ENCODE results near the gene SMYD1.
"Not testable (repeated sequence)": the region's sequence is repeated elsewhere in the genome, so short reads cannot be mapped to it uniquely, and the experiment has no call there.

SMYD1 gene

DNA sequence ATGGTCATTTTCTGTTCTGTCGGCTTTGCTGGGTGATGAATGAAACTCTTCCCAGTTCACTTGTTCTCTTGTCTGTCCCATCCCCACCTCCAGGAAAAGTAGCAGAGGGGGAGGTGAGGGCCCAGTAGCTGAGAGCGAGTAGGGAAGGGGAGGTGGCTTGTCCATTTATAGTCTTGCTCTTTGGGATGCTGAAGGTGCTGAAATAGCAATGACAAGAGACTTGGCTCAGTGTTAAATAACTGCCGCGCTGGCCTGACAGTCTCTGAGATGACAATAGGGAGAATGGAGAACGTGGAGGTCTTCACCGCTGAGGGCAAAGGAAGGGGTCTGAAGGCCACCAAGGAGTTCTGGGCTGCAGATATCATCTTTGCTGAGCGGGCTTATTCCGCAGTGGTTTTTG lies at the start of gene SMYD1:
TSS of gene SMYD1 (plus strand) at position 228 of the 400 bp plus-strand sequence. CDS start at position 268, 40 bp downstream.
- no peak for DNase-seq

DNA sequence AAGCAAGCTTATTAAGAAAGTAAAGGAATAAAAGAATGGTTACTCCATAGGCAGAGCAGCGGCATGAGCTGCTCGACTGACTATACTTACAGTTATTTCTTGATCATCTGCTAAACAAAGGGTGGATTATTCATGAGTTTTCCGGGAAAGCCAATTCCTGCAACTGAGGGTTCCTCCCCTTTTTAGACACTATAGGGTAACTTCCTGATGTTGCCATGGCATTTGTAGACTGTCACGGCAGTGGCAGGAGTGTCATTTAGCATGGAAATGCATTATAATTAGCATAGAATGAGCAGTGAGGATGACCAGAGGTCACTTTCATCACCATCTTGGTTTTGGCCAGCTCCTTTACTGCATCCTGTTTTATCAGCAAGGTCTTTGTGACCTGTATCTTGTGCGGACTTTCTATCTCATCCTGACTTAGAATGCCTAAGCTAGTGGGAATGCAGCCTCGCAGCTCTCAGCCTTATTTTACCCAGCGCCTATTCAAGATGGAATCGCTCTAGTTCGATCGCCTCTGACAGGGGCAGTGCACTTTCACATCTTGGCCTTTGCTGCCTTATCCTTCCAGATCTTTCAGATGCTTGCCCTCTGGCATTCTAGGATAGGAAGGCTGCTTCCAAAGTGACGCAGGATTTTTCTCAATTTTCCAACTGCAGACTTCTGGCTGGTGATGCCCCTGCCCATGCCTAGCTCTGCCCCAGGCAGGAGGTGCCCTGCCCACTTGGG lies 49.4 kb upstream of the SMYD1 start:
- not testable (repeated sequence) for DNase-seq

DNA sequence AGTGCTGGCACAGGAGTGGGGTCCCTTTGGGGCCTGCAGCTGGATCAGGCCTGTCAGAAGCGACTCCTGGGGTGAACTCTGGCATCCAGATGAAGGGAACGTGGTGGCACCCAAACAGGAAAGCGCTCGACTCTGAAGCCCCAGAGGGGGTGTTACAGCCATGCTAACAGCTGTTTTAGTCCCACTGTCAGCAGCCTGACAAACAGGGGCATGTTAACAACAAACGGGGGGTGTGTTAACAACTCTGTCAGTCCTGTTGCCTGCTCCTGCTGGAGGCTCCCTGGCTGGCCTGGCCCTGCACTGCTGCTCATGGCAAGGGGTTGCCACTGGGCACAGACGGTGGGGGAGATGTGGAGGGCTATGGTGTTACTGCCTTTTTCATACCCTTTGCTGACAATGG lies 48.7 kb upstream of the SMYD1 start:
- DNase-seq = no peak

DNA sequence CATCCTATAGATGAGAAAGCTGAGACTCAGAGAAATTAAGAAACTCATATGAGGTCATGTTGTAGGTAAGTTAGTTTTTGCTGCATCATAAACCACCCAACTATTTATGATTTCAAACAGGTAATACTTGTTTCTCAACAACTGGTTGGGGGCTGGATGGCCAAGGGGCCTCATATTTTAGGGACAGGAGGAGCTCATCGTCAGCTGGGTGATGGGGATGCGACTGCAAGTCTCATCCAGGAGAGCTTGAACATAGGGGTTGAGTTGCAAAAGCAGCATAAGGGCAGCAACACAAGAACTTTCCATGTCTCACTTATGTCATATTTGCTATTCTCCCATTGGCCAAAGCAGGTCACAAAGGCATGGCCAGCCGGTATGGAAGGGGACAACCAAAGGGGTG lies 47.6 kb upstream of the SMYD1 start:
- no peak for DNase-seq

DNA sequence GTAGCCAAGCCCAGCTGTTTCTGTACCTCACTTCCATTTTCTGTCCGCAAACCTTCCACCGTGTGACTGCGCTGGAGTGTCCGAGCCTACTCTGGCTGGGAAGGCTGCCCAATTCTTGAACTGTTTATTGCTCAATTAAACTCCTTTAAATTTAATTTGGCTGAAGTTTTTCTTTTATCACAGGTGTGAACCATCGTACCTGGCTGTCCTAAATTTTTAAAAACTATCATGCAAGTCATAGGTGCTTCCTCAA lies 45.0 kb upstream of the SMYD1 start:
- no peak for DNase-seq

DNA sequence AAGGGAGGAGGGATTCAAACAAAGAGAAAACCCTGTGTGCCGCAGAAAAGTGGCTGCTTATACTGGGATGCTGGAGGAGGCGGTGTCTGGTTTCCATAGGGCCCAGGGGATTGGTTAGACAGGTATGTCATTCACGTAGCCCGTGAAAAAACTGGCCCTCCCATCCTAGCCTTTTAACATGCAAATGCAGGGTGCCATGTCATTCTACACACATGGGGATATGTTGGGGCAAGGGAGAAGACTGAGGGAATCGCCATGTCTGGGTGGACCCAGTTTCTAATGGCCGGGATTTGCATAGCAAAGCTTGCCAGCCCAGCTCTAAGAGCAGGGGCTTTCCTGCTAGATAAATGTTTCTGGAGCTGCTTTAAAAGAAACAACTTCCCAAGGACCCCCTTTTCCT lies 43.1 kb upstream of the SMYD1 start:
- no peak for DNase-seq

DNA sequence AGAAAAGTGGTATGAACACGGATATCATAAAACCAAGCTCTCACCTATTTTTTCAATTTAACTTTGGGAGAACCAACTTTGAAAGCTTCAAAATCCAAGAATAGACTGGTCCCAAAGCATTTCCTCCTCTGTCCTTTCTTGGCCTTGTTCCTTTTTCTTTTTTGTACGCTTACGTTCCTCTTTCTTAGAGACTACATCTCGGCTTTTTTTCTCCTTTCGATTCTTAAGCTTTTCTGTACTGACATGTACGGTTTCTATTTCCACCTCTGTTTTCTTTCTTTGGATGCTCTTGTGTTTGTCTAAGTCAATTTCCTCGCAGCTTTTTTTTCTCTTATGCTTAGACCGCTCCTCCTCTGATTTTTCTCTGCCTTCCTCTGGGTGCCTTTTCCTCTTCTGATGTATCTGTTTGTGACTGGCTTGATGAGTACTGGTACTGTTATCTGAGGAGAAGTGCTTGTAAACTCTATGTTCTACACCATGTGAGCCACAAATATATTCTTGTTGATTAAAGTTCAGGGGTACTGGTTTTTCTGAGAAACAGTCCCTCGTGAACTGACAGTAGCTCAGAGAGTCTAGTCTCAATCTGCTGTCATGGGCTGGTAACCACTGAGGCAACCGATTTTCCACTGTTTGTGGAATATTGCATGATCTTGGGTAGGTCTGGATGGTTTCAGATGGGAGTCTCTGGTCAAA lies 39.8 kb upstream of the SMYD1 start:
- DNase-seq = no peak

DNA sequence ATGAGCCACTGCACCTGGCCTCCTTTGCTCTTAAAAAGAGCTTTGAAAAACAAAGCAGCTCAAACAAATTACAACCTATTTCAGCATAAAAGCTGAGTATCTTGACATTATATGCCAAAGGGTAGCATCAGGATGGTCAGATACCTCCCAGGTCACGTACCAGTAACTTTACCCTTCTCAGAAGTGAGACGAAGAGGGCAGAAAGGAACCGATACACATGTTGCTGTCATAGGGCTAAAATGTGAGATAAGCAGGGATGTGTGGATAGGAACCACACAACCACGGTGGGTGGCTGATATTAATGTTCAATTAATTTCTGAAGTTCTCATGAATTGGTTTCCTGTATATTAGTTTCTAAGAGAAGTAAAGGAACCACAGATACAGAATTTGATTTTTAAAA lies 38.7 kb upstream of the SMYD1 start:
- no peak for DNase-seq

DNA sequence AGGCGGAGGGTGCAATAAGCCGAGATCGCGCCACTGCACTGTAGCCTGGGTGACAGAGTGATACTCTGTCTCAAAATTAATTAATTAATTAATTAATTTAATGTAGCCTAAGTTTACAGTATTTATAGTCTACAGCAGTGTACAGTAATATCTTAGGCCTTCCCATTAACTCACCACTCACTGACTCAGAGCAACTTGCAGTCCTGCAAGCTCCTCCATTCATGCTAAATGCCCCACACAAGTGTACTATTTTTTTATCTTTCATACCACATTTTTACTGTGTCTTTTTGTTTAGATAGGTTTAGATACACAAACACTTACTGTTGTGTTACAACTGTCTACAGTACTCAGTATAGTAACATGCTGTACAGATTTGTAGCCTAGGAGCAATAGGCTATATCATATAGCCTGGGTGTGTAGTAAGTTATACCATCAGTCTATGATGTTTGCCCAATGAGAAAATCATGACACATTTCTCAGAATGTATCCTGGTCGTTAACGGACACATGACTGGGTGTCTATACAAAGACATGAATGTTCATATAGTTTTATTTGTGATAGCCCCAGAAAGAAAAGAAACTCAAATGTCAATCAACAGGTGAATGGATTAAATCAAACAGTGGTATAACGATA lies 35.4 kb upstream of the SMYD1 start:
- DNase-seq = no peak

DNA sequence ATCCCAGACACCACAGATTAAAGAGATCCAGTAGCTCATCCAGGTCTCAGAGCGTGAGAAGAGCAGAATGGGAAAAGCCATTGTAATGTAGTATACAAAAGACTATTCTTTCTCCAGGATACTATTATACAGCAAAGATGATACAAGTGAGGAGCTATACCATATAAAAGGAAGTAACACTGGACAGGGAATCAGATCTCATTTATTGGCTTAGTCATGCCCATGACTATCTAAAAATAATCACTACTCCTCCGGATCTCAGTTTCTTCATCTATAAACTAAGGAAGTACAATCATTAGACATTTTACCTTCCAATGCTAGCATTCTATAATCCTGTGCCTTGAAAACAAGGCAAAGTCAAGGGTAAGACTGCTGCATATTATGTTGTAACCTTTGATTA lies 31.4 kb upstream of the SMYD1 start:
- DNase-seq = no peak

DNA sequence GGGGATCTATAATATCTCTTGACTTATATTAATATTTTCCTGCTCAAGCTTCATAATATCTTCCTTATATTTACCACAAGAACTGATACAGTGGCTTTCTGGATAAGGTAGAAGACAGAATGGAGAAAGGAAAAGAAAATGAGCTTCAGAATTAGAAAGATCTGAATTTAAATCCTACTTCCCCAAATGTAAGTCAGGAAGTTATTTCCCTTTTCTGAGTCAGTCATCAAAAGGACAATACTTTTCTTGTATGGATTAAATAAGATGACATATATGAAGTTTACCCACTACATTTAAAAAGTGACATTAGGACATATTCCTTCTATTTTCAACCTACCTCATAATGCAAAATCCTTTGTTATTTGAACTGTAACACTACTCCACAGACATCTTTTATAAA lies 31.0 kb upstream of the SMYD1 start:
- no peak for DNase-seq

DNA sequence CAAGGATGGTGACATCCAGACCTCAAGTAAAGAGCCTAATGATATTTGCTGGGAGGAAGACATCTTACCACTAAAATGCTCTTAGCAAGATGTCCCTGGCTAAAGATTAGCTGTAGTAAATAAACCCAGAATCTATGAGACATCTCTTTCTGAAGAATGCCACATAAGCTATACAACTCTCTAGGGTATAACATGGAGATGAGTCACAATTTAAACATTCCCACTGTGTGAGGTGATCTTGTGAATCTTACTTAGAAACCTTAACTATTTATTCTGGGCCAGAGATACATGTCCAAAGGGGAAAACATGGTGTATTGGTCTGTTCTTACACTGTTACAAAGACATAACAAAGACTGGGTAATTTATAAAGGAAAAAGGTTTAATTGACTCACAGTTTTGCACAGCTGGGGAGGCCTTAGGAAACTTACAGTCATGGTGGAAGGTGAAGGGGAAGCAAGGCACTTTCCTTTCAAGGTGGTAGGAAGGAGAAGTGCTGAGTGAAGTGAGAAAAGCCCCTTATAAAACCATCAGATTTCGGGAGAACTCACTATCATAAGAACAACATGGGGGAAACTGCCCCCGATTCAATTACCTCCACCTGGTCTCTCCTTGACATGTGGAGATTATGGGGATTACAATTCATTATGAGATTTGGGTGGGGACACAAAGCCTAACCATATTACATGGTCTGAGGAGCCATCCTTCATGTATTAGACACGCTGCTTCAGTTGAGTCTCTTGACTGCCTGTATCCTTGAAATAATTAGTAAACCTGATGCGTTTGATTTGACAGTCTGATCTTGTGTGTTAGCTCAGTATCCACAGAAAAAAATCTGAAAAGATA lies 29.1 kb upstream of the SMYD1 start:
- DNase-seq = no peak

DNA sequence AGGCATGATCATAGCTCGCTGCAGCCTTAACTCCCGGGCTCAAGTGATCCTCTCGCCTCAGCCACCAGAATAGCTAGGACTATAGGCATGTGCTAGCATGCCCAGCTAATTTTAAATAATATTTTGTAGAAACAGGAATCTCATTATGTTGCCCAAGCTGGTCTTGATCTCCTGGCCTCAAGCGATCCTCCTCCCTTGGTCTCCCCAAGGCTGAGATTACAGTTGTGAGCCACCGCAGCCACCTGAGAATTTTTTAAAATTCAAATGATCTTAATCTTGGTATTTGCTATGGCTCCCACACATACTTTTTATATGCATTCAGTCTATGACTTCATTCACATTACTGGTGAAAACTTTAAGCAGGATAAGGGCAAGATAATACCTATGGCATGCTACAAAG lies 25.1 kb upstream of the SMYD1 start:
- no peak for DNase-seq

DNA sequence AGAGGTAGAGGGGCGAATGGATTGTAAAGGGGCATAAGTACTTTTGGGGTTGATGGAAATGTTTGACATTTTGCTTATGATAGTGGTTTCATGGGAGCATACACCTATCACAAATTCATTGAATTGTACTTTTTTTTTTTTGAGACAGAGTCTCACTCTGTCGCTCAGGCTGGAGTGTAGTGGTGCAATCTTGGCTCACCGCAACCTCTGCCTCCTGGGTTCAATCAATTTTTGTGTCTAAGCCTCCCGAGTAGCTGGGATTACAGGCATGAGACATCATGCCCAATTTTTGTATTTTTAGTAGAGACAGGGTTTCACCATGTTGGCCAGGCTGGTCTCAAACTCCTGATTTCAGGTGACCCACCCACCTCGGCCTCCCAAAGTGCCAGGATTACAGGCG lies 22.1 kb upstream of the SMYD1 start:
- not testable (repeated sequence) for DNase-seq

DNA sequence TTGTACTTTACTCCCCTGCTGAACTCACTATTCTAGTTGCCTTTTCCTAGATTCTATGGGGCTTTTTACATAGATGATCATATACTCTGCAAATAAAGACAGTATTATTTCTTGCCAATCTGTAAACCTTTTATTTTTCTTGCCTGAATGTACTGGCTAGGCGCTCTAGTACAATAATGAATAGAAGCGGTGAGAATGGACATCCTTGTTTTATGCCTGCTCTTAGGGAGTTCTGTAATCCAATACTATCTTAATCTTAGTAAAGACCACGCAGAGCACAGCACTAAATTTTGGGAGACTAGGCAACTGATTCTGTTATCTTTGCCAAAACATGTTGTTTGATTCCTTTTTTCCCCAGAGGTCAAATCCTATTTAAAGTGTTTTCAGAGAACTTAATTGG lies 19.1 kb upstream of the SMYD1 start:
- DNase-seq = no peak

DNA sequence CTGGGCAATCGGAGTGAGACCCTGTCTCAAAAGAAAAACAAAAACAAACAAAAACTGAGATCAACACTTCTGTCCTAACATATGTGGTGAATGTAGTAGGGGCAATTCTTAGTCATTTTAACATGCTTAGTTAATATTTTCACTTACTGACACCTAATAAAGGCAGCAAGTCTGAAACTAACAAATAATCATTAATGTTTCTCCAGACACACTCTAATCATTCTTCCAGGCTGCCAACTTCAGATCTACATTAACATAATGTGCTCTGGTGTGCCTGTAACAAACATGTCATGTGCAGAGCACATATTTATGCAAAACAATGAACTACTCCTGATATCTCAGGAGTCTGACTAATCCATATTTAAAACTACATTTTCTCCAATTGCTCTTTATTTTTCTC lies 18.0 kb upstream of the SMYD1 start:
- DNase-seq = no peak

DNA sequence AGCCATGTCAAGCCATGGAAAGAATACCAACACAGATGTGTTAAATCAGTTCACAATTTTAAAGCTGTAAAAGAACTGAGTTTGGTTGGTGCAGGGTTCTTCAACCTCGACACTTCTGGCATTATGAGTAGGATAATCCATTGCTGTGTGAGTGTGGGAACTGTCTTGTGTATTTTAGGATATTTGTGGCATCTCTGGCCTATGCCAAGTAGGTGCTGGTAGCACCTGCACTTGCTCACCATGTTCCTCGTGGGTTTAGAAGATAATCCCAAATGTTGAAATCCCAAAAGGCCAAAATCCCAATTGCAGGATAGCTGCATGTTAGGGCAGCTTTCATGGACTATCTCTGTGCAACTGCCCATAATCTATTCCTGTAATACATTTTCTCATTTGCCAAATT lies 15.8 kb upstream of the SMYD1 start:
- DNase-seq = no peak

DNA sequence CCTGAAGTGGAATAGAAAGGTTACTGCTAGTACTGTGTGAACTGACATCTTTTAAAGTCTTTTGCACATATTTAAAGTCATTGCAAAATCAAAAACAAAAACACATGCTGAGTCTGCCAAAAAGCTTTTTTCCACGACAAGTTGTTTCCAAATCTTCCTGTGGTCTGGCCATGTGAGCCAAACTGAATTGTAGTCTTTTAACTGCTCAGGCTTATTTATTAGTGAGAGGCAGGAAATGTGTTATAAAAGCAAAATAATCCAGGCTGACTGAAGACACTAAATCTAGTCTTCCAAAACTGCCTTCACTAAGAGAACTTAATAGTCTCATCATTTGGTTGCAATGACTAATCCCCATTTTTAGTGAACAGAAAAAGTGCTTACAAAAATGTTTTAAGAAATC lies 14.3 kb upstream of the SMYD1 start:
- DNase-seq = no peak

DNA sequence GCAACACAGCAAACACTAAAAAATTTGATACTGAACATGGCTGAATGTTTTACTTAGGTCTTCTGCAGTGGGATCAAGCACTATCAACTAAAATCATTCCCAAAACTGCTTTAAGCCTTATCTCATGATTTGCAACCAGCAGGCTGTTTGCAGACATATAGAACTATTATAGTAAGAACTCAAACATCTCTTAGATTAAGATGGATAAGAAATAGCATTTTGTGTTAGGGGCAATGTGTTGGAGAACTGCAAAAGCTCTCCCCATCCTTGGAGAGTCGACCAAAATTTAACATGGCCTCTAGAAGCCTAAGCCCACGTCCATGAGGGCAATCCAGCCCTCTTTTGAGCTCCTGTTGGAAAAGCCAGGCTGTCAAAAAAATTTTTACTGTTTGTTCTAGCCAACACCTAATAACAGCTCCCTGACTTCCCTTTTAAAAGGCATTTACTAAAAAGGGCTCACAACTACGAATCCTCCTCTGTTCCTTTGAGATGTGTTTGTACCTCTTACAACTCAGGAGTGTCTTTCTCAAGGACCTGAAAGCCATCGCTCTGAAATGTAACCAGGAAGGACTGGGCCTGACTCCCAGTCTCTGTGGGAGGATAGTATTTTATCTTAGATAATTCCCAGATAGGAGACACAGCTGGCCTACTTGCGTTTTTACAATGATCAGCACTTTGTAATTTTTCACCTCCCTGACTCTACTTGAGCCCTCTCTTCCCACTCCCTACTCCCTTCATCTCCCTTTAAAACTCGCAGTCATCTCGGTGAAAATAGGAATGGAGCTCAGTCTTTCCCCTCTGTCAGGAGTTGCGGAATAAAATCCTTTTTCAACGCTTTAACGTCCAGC lies 13.5 kb upstream of the SMYD1 start:
- DNase-seq = no peak

DNA sequence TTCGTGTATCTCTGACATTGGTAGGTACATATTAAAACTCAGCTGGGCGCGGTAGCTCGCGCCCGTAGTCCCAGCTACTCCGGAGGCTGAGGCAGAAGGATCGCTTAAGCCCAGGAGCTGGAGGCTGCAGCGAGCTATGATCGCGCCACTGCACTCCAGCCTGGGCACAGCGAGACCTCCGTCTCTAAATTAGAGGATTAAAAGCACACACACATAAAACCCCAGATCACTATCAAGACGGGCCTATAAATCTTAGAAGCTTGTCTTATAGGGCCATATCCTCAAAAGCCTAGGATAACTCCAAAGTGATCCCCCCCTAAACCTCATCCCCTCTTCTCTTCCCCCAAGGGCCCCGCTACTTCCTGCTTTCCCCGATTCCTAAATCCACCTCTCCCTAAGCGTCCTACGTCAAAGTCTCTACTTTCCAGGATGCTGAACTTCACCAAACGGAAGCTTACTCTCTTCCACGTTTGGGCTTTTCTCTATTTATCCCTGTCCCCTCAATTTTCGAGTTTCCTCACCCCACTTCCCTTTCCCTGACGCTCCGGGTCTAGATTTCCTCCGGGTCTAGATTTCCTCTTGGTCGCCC lies 12.7 kb upstream of the SMYD1 start:
- no peak for DNase-seq

DNA sequence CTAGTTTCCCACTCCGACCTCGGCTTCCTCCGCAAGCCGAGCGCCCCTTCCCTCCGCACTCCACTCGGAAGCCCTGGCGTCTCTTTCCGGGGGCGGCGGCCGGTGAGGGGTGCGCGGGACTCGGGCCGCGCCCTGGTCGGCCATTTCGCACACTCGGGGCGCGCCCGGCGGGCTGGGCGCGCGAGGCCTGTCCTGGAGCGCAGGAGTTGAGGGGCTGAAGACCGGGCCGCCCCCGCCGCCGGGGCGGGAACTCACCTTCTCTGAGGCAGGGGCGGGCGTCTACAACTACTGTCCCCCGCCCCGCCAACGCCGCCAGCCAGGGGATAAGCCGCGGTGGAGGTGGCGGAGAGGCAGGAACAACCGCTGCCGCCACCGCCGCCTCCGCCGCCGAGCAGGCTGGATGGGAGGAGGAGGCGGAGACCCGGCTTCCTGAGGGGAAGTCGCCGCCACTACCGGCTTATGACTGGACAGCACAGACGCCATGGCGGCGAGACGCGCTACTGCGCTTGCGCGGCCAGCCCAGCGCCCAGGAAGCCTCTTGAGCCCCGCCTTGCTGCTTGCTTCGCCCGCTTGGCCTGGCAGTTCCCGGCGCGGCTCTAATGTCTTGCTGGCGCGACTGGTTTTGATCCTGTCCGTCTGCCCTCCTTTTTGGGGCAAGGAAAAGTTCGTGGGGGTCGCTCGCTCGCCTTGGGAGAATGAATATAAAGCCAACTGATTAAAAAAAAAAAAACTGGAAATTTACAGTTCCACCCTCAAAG lies 12.1 kb upstream of the SMYD1 start, which contains the start of gene KRCC1:
TSS of gene KRCC1 (minus strand) at position 413 of the 758 bp plus-strand sequence. CDS start 27,220 bp downstream, outside the sequence.
- DNase-seq = peak; percentile 96

All from retina (tissue), 1 donor.